ENCODE measurements around the gene GRIK5. TPM values are rescaled to one million over a fixed set of nuclear protein-coding genes. Genes with fewer than 3 reads are reported as not detected.
A peak's percentile ranks its signal among the peaks of the same experiment; 100 is the strongest.

GRIK5 gene
- polyA plus RNA-seq, 5 donors: 3.8 to 8.0 (median 6.0) TPM

DNA sequence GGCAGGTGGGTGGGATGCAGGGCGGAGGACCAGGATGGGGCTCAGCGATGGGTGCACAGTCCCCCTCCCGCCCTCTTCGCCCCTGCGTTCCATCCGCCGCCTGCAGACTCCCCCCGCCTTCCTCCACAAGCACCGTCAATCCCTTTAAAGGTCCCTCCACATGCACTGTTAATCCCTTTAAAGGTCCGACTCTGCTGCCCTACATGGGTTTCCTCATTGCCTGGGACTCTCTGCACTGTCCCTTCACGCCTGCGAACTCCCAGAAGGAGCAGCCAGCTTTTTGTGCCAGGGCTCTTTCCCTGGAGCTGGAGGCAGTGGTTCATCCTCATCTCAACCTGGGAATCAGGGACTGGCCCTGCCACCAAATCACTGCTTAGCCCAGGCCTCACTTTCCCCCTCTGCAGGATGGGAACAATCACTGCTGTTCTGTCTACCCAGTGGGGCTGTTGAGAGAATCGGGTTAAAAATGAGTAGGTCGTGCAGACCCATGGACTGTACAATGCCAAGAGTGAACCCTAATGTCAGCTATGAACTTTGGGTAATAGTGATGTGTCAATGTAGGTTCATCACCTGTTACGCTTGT is 26.3 kb upstream of the GRIK5 start:
- DNase-seq: no peak

DNA sequence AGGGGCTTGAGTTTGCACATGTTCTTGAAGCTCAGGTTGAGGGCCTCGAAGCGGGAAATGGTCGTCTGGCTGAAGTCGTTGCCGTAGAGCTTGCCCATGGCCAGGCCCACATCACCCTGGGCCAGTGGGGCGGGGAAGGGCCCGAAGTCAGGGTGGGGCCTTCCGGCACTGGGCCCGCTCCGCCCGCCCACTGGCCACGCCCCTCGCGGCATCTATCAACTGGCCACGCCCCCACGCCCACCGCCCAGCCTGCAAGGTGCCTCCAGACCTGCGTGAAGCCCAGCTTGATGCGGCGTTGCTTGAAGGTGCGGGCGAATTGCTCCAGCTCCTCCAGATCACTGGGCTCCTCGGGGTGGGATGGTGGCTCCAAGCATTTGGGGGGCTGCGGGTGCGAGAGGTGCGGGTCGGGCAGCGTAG is 25.8 kb upstream of the GRIK5 start:
- no peak for DNase-seq

DNA sequence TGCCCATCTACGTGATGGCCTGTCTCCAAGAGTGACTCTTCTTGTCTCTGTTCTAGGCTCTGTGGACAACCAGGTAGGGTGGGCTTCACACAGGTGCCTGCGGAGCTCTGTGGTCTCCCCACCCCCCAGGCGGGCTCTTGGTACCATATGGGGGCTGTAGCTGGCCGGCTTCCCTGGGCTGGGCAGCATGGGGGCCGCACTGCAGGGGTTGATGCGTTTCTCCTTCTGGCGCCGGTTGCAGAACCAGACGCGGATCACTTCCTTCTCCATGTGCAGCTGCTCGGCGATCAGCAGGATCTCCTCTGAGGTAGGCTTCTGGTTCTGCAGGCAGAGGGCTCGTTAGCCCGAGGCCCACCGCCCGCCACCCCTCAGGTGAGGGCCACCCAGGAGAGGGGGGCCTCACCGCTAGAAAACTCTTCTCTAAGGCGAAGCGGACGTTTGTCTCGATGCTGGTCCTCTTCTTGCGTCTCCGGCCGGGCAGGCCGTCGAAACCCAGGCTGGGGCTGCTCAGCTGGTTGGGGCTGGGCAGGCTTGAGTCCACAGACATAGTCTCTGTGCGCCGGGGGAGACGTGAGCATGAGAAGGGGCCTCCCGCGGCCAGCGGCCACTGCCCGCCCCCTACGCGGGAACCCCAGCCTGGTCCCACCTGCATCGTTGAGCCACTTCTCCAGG is 25.3 kb upstream of the GRIK5 start:
- DNase-seq: no peak

DNA sequence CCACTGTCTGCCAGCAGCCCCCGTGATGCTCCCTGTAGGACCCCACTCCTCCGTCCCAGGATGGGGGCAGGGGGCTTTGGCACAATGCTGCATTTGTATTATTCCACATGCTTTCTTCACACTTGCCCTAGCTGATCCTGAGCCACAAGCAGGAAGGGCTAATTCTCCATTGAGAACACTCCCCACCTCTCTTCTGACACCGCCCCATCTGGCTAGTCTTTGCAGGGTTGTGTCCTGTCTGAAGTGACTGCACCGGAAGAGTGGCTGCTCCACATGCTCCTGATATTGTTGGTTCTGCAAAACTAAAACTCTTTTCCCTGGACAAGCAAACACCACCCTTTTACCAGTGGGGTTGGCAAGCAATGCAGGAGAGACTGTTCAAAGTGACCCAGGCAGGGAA is 23.9 kb upstream of the GRIK5 start:
- DNase-seq: no peak

DNA sequence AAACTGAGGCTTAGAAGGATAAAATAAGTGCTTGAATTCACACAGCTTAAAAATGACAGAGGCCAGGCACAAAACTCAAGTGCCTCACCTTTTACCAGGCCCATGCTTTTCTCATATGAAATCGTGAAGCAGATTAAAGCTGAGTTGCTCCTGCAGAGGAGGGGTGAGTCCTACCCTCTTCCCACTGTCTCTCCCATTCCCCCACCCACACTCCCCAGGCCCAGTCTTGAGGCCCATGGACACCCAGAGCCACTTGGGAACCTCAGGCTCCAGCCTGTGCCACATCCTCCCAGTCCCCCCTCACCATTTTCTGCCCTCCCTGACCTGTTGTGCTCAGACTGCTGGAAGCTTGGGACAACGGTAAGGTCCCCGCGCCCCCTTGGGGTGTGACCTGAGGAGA is 23.5 kb upstream of the GRIK5 start:
- no peak for DNase-seq

DNA sequence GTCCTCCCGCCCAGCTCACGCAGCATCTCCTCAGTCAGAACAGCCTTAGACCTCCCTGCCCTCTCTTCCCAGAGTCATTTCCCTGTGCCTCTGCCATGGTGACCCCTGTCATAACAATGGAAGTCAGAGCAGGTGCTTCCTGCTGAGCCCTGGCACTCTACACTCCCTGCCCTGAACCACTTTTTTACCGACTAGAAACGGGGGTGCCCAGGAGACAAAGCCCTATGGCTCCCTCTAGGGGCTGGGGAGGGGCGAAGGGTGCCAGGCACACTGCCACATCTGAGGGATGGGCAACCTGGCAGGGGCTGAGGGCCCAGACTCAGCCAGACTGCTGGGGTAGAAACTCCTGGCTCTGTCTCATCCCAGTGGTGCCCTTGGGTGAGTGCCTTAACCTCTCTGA is 22.3 kb upstream of the GRIK5 start:
- peak in 1 of 2 donors; percentile 28 for DNase-seq

DNA sequence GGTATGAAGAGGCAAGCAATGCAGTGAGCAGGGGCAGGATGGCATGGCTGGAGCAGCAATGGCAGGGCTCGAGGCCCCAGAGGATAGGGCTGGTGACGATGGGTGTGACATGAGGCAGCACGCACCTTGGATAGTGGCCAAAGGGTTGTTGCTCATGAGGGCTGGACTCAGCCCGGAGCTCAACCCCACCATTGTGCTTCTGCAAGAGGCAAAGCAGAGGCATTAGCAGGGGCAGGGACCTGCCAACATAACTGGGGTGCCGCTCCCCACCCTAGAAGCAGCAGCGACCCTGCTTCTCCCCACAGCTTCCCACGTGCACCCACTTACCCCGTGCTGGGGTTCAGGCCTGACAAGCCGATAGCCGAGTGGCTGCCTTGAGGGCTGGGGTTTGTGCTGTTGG is 21.7 kb upstream of the GRIK5 start:
- no peak for DNase-seq

DNA sequence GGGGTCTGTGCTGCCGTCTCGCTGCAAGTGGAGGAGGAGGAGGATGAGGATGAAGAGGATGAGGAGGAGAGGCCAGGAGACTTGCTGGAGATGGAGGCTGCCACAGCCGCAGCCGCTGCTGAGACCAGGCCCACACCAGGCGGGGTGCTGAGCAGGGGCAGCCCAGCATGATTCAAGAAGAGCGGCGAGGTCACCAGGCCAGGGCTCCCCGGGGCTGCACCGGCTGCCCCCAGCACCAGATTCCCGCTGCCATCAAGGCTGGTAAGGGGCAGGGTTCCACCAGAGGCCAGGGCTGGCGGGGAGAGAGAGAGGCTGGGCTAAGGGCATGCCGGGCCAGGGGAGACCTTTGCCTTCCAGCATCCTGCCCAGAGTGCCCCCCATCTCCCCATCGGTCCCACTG is 21.3 kb upstream of the GRIK5 start:
- DNase-seq: no peak

DNA sequence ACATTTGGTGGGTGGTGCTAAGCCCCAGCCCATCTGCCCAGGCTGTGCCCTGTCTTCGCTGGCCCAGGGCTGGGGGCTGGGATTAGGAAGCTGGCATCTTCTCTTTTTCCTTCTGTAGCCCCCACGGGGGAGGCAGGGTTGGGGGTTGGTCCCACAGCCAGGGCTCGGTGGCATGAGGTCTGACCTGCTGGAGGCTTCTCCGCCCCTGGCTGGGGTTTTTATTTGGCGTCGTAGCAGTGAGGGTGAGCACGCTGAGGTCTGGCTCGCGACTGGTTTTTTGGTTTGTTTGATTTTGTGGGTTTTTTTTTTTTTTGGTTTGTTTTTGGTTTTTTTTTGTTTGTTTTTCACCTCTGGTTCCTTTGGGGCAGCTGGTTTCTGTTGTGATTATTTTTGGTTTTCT is 20.7 kb upstream of the GRIK5 start:
- no peak for DNase-seq

DNA sequence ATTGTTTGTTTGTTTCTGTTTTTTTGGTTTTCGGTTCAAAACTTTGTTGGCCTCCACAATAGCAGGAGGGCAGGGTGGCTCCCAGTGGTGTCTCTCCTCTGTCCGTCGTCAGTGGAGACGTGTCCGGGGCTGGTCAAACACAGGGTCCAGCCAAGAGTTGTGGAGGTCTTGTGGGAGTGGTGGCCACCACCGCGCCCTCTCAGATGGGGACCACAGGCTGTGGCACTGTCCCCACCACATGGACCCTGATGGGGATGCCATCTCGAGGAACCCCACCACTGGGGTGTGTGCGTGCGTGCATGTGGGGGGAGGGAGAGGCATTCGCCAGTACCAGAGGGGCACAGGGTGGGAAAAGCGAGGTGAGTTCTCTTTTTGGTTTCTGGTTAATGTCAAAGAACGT is 19.8 kb upstream of the GRIK5 start:
- DNase-seq: no peak

DNA sequence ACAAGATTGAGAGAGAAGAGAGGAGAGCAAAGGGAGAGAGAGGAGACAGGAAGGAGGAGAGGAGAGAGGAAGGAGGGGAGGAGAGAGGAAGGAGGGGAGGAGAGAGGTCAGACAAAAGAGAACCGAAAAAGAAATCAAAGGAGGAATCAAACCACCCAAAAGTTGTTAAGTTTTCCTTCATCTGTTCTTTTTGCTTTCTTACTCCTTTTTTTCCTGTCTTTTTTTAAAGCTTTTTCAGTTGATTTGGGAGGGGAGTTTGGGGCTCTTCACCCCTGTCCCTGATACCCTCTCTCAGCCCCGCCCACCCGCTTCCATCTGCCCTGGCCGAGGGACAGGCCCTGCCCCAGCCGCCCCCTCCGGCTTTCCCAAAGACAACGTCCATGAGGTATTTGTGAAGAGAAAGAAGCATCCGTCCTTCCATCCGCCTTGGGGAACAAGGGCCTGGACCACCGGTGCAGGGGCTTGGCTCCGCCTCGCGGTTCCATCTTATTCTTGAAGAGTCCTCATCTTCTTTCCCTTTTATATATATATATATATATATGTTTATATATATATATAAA is 19.3 kb upstream of the GRIK5 start:
- DNase-seq: no peak

DNA sequence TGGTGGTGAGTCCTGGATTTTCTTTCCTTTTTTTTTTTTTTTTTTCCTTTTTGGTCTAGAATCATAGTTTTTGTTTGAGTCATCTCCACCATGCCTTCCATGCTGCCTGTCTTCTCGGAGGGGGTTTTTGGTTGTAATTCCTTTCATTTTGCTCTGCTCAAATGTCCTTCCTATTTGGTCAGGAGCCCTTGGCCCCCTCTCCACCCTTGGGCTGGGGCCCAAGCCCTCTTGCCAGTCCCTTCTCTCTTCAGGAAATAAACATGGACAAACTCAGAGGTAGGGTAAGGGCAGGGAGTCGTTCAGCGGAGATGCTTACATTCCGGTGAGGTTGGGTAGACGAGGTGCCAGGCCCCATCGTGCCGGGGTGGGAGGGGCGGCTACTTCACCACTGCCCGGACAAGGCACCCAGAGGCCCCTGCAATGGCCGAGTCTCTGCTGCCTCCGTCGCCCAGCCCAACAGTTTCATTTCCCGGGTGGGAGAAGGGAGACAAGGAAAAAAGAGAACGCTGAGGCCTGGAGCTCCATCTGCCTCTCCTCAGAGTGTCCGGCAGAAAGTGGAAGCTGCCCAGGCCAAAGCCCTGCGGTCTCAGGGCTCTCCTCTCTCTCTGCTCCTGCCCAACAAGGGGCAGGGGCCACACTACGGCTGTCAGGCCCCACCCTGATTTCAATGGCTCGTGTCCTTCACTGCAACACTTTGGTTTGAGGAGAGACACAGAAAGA is 18.6 kb upstream of the GRIK5 start:
- no peak for DNase-seq

DNA sequence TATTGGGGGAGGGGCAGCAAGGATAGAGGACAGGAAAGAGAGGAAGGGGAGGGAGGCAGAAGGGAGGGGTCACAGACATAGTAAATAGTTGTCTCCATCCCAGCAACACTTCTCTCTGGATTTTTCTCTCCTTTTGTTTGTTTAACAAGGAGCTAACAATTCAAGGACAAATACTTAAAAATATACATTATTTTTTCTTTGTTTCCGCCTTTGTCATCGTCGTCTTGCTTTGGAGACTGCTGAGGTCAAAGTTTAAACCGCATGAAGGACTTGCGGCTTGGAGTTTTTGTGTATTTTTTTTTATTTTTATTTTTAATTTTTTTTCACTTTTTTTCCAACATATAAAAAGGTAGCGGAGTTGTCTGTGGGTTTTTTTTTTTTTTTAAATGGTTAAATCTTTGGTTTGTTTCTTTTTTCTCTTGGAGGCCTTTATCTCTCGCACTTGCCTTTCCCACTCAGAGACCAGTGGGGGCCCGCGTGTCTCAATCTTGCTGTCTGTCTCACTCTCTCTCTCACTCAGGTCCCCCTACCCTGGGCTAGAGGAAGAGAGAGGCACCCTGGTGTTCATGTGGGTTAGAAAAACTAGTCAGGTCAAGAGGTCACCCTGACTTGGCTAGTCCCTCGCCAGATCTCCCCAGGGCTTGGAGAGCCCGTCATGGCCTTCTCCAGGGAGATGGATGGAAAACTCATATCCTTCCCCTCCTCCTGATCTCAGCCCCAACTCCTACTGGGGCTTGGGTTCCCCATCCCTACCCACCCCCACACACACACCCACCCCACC is 17.0 kb upstream of the GRIK5 start:
- no peak for DNase-seq

DNA sequence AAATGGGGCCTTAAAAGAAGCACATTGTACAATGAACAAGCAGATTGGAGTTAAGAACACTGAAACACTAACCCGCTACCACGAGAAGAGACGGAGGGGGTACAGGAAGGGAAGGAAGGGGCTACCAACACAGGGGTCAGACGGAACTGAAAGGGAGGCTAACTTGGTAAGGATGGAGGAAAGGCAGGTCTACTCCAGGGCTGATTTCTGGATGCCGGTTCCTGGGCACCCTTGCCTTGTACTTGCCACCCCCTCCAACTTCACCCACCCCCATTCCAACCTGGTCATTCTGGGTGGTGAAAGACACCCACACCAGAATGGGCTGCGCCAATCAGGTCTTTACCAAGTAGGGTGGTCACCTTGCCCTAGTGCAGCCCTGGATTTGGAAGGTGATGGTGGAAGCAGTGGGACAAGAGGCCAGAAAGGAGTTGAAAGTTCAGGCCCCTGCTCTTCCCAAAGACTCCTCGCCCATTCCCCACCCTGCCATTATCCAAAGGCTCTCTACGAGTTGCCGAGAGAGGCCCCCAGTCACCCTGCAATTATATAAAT is 16.3 kb upstream of the GRIK5 start:
- no peak for DNase-seq

DNA sequence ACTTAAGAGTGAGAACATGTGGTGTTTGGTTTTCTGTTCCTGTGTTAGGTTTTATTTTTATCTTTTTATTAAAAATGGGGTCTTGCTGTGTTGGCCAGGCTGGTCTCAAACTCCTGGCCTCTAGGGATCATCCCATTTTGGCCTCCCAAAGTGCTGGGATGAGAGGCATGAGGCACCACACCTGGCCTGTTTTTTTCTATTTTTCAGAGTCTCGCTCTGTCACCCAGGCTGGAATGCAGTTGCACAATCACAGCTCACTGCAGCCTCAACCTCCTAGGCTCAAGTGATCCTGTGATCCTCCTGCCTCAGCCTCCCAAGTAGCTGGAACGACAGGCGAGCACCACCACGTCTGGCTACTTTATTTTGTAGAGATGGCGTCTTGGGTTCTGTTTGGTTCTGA is 13.5 kb upstream of the GRIK5 start:
- no peak for DNase-seq

DNA sequence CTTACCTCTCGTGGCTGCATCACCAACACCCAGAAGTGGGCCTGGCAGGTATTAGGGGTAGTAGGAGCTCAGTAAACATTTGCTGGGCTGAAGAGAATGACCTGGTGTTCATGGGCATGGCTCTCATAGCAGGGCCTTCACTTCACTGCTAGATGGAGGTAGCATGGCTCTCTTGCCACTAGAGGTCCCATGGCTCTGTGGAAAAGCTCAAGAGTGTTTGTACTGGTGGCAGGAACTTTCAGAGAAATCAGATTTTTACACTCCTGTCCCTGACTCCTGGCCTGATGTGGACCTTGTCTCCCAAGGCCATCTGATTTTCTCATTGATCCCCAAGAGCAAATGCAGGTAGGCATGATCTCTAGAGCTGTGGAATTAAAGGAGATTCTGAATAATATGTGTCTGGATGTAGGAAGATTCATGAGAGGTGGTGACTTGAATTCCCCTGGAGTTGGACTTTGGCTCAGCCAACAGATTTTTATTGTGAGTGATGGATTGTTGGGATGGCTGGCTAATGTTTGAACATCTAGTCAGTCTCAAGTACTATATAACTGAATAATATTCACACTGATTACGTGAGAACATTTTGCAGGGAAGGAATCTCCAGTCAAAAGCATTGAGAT is 11.7 kb upstream of the GRIK5 start:
- DNase-seq: no peak

DNA sequence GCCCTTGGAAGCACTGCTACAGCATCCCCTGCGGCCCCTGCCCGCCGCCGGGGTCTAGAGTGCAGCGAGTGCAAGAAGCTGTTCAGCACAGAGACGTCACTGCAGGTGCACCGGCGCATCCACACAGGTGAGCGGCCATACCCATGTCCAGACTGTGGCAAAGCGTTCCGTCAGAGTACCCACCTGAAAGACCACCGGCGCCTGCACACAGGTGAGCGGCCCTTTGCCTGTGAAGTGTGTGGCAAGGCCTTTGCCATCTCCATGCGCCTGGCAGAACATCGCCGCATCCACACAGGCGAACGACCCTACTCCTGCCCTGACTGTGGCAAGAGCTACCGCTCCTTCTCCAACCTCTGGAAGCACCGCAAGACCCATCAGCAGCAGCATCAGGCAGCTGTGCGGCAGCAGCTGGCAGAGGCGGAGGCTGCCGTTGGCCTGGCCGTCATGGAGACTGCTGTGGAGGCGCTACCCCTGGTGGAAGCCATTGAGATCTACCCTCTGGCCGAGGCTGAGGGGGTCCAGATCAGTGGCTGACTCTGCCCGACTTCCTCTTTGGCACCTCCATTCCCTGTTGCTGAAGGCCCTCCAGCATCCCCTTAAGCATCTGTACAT is 10.9 kb upstream of the GRIK5 start:
- no peak for DNase-seq

DNA sequence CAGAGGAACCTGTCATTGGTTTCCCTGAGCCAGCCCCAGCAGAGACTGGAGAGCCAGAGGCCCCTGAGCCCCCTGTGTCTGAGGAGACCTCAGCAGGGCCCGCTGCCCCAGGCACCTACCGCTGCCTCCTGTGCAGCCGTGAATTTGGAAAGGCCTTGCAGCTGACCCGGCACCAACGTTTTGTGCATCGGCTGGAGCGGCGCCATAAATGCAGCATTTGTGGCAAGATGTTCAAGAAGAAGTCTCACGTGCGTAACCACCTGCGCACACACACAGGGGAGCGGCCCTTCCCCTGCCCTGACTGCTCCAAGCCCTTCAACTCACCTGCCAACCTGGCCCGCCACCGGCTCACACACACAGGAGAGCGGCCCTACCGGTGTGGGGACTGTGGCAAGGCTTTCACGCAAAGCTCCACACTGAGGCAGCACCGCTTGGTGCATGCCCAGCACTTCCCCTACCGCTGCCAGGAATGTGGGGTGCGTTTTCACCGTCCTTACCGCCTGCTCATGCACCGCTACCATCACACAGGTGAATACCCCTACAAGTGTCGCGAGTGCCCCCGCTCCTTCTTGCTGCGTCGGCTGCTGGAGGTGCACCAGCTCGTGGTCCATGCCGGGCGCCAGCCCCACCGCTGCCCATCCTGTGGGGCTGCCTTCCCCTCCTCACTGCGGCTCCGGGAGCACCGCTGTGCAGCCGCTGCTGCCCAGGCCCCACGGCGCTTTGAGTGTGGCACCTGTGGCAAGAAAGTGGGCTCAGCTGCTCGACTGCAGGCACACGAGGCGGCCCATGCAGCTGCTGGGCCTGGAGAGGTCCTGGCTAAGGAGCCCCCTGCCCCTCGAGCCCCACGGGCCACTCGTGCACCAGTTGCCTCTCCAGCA is 10.1 kb upstream of the GRIK5 start:
- no peak for DNase-seq

DNA sequence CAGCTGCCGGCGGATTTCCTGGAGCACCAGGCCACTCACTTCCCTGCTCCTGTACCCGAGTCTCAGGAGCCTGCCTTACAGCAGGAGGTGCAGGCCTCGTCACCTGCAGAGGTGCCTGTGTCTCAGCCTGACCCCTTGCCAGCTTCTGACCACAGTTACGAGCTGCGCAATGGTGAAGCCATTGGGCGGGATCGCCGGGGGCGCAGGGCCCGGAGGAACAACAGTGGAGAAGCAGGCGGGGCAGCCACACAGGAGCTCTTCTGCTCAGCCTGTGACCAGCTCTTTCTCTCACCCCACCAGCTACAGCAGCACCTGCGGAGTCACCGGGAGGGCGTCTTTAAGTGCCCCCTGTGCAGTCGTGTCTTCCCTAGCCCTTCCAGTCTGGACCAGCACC is 9.3 kb upstream of the GRIK5 start:
- no peak for DNase-seq

All from right lung (tissue), 5 donors.